Esophagus squamous epithelium (tissue), 5 donors: Measurements from ENCODE around the gene PRKAR1B. TPM values are rescaled to one million over a fixed set of nuclear protein-coding genes. Genes with fewer than 3 reads are reported as not detected.

Experiments used
- DNase-seq: peaks from one replicate; lab custom pipeline; 2025; lab: John Stamatoyannopoulos, UW
- H3K27ac ChIP-seq, 4 donors: fragments of 200-600 bp; sonication (generic); one replicate each; pipeline ENCODE4 v1.5.1; 2016 to 2019; ENCODE audit warnings: mild to moderate bottlenecking in 1 of 4
- H3K27me3 ChIP-seq, 4 donors: fragments of 200-600 bp; sonication (generic); 1 replicate in 3 of 4; 2 replicates in 1 of 4; pipeline versions ENCODE4 v1.5.1 to v1.6.0; 2017 to 2021; ENCODE audit warnings: antibody characterized with exemption in 1 of 4
- H3K36me3 ChIP-seq, 3 donors: fragments of 200-600 bp; sonication (generic); one replicate each; pipeline ENCODE4 v1.5.1; 2016 to 2019
- H3K4me1 ChIP-seq, 3 donors: fragments of 200-600 bp; sonication (generic); one replicate each; pipeline ENCODE4 v1.5.1; 2017 to 2019
- H3K4me3 ChIP-seq, 4 donors: fragments of 200-600 bp; sonication (generic); 1 replicate in 3 of 4; 2 replicates in 1 of 4; pipeline ENCODE4 v1.5.1; 2016 to 2019; ENCODE audit warnings: mild to moderate bottlenecking in 2 of 4, moderate library complexity in 1 of 4
- H3K9me3 ChIP-seq, 3 donors: fragments of 200-600 bp; sonication (generic); one replicate each; pipeline ENCODE4 v1.5.1; 2016 to 2019
- CTCF ChIP-seq, 6 experiments: fragments of 450-650 bp in 4 of 6; fragments of 200-600 bp in 2 of 6; sonication (generic) in 2 of 6; IDR thresholded peaks; one replicate each; pipeline ENCODE4 v1.5.1; 2016 to 2019; ENCODE audit warnings: antibody characterized with exemption in 6 of 6, mild to moderate bottlenecking in 4 of 6, moderate library complexity in 4 of 6
- POLR2A ChIP-seq, 4 donors: fragments of 450-650 bp; IDR thresholded peaks; one replicate each; pipeline ENCODE4 v1.6.1; 2017; ENCODE audit warnings: antibody characterized with exemption in 4 of 4, mild to moderate bottlenecking in 4 of 4, moderate library complexity in 3 of 4
- WGBS, 2 donors: methylation state at CpG; one replicate each; pipeline ENCODE4 v1.1.5; 2018; 5-methylcytosine and 5-hydroxymethylcytosine counted together
- intact Hi-C: fragments of 100-400 bp; cut with DNase I; formaldehyde crosslinking; loops from one replicate; pipeline ENCODE4 v1.15.0; 2022
- total RNA-seq, 4 donors: library from RNA; depleted of rRNA; stranded (reverse); fragments of >200 nt; gene quantifications; one replicate each; pipeline ENCODE4 v1.1.0, GENCODE V29; 2016
- donor health status: DM: yes; HTN: yes; CAD: no.

Gene PRKAR1B
- total RNA-seq: 10 to 100 TPM; 10.2 to 13.1 (median 12.5) TPM

- peaks cover 0 to 42% (median 6%) of the 10 kb centered on the region in 3 donors for H3K36me3 ChIP-seq
- 1 to 3% methylated on average over 10 to 12 of the region's 66 CpGs for WGBS, 2 donors
- H3K27ac ChIP-seq: peak within 1 kb of the TSS; percentile 69 to 85 (median 82)
- no peak for TF ChIP-seq CTCF (IDR thresholded peaks at IDR 0.05)
- no peak for TF ChIP-seq POLR2A (IDR thresholded peaks at IDR 0.05)
- no peak for DNase-seq
- peaks cover 15 to 37% (median 17%) of the 10 kb centered on the region in 3 donors for H3K4me1 ChIP-seq
- H3K4me3 ChIP-seq: peak within 1 kb of the TSS; percentile 74 to 98 (median 96)
- H3K27me3 ChIP-seq: no peaks in the 10 kb centered on the region
- intact Hi-C loops: no loop called here
- peaks cover 0 to 8% (median 0%) of the 10 kb centered on the region in 3 donors for H3K9me3 ChIP-seq
These were observed at the start of gene PRKAR1B for GRCh38 chr7:727104-727805. TSS of gene PRKAR1B (minus strand) at chr7:727281. CDS start at chr7:711505, 15,776 bp downstream.

GRCh38 chr7:776381-776780, 49.3 kb upstream of the PRKAR1B start:
- TF ChIP-seq POLR2A (IDR thresholded peaks at IDR 0.05) (no peak), CTCF (IDR thresholded peaks at IDR 0.05) (no peak)
- no peak overlapping the region for H3K27ac ChIP-seq
- WGBS, 2 donors: 69 to 78% methylated on average over 2 to 4 of the region's 10 CpGs
- intact Hi-C loops: no loop called here
- DNase-seq: no peak
- peaks cover 4 to 97% (median 6%) of the 10 kb centered on the region in 3 donors for H3K36me3 ChIP-seq
- no peaks in the 10 kb centered on the region for H3K9me3 ChIP-seq
- H3K4me3 ChIP-seq: no peak overlapping the region
- H3K27me3 ChIP-seq: no peaks in the 10 kb centered on the region
- H3K4me1 ChIP-seq: peaks cover 0 to 28% (median 7%) of the 10 kb centered on the region in 3 donors

- no peak overlapping the region for H3K27ac ChIP-seq
- H3K4me1 ChIP-seq: peaks cover 0 to 34% (median 7%) of the 10 kb centered on the region in 3 donors
- no peaks in the 10 kb centered on the region for H3K9me3 ChIP-seq
- H3K36me3 ChIP-seq: peaks cover 4 to 87% (median 6%) of the 10 kb centered on the region in 3 donors
- no peaks in the 10 kb centered on the region for H3K27me3 ChIP-seq
- TF ChIP-seq POLR2A (IDR thresholded peaks at IDR 0.05): no peak
- peak; percentile 78 to 97 (median 90) for TF ChIP-seq CTCF (IDR thresholded peaks at IDR 0.05)
- no peak overlapping the region for H3K4me3 ChIP-seq
- no peak for DNase-seq
- intact Hi-C loops: no loop called here
- WGBS, 2 donors: 83 to 96% methylated on average over 14 to 30 of the region's 65 CpGs
These were observed 47.4 kb upstream of the PRKAR1B start for GRCh38 chr7:774161-775109.

- Histone ChIP-seq H3K4me1 (peaks cover 0 to 30% (median 7%) of the 10 kb centered on the region in 3 donors), H3K36me3 (peaks cover 4 to 86% (median 6%) of the 10 kb centered on the region in 3 donors), H3K27me3 (no peaks in the 10 kb centered on the region), H3K4me3 (no peak overlapping the region), H3K27ac (no peak overlapping the region), H3K9me3 (no peaks in the 10 kb centered on the region)
- intact Hi-C loops: loop anchor here (2.0 kb wide), 1 partner anchor 453 kb away; no protein-coding TSS in a partner anchor
- DNase-seq: no peak
- TF ChIP-seq CTCF (IDR thresholded peaks at IDR 0.05) (no peak), POLR2A (IDR thresholded peaks at IDR 0.05) (no peak)
- 100% methylated on average over 2 of the region's 12 CpGs; no CpG with 5 or more reads in 1 of the 2 donors for WGBS, 2 donors
These were observed 46.5 kb upstream of the PRKAR1B start for GRCh38 chr7:773622-773915.
